Measurements from ENCODE around the gene DUS1L. TPM values are rescaled to one million over a fixed set of nuclear protein-coding genes. Genes with fewer than 3 reads are reported as not detected.
A peak's percentile ranks its signal among the peaks of the same experiment; 100 is the strongest.

The DUS1L gene
- total RNA-seq, 1 donor from 2014 or later: 64.6 TPM

- peak; percentile 72 for DNase-seq
- H3K4me3 ChIP-seq: peak overlapping the region; percentile 97
- H3K4me1 ChIP-seq: peaks cover 37% of the 10 kb centered on the region
- H3K36me3 ChIP-seq: no peaks in the 10 kb centered on the region
- H3K27ac ChIP-seq (replicated peaks): no peak overlapping the region
- peak; percentile 73 for TF ChIP-seq CTCF (IDR thresholded peaks at IDR 0.05; ENCODE audit: borderline replicate concordance)
- H3K9me3 ChIP-seq (replicated peaks): no peaks in the 10 kb centered on the region
- intact Hi-C loops (cut with micrococcal nuclease): no loop called here
- H3K27me3 ChIP-seq (ENCODE audit: low read depth): no peaks in the 10 kb centered on the region
Measured at GRCh38 chr17:82021107-82021899, 44.3 kb downstream of the DUS1L start.

GRCh38 chr17:82020572-82021106 lies 45.0 kb downstream of the DUS1L start:
- TF ChIP-seq CTCF (IDR thresholded peaks at IDR 0.05; ENCODE audit: borderline replicate concordance): no peak
- H3K9me3 ChIP-seq (replicated peaks): no peaks in the 10 kb centered on the region
- peaks cover 37% of the 10 kb centered on the region for H3K4me1 ChIP-seq
- intact Hi-C loops (cut with micrococcal nuclease): no loop called here
- H3K36me3 ChIP-seq: no peaks in the 10 kb centered on the region
- no peaks in the 10 kb centered on the region for H3K27me3 ChIP-seq (ENCODE audit: low read depth)
- DNase-seq: no peak
- H3K27ac ChIP-seq (replicated peaks): no peak overlapping the region
- no peak overlapping the region for H3K4me3 ChIP-seq

GRCh38 chr17:82019690-82020571 lies 45.7 kb downstream of the DUS1L start:
- no peak overlapping the region for H3K4me3 ChIP-seq
- H3K4me1 ChIP-seq: peaks cover 37% of the 10 kb centered on the region
- peak; percentile 51 for DNase-seq
- H3K9me3 ChIP-seq (replicated peaks): no peaks in the 10 kb centered on the region
- TF ChIP-seq CTCF (IDR thresholded peaks at IDR 0.05; ENCODE audit: borderline replicate concordance): peak; percentile 73
- no peak overlapping the region for H3K27ac ChIP-seq (replicated peaks)
- intact Hi-C loops (cut with micrococcal nuclease): no loop called here
- no peaks in the 10 kb centered on the region for H3K36me3 ChIP-seq
- H3K27me3 ChIP-seq (ENCODE audit: low read depth): no peaks in the 10 kb centered on the region

- intact Hi-C loops (cut with micrococcal nuclease): no loop called here
- no peak for TF ChIP-seq CTCF (IDR thresholded peaks at IDR 0.05; ENCODE audit: borderline replicate concordance)
- no peak for DNase-seq
- Histone ChIP-seq H3K27ac (replicated peaks) (no peak overlapping the region), H3K4me1 (peaks cover 42% of the 10 kb centered on the region), H3K36me3 (no peaks in the 10 kb centered on the region), H3K9me3 (replicated peaks) (no peaks in the 10 kb centered on the region), H3K4me3 (no peak overlapping the region), H3K27me3 (ENCODE audit: low read depth) (no peaks in the 10 kb centered on the region)
Measured at GRCh38 chr17:82018989-82019689, 46.5 kb downstream of the DUS1L start.
